Fibroblast of skin of left quadriceps (primary cell): ENCODE results near the gene RYR1.
"Not testable (repeated sequence)": the region's sequence is repeated elsewhere in the genome, so short reads cannot be mapped to it uniquely, and the experiment has no call there.

Experiments
- DNase-seq, 2 experiments: peaks; one replicate each; pipeline ENCODE4 v3.0.0-alpha.2; 2013; ENCODE audit warnings: low read depth in 2 of 2

The RYR1 gene

DNA sequence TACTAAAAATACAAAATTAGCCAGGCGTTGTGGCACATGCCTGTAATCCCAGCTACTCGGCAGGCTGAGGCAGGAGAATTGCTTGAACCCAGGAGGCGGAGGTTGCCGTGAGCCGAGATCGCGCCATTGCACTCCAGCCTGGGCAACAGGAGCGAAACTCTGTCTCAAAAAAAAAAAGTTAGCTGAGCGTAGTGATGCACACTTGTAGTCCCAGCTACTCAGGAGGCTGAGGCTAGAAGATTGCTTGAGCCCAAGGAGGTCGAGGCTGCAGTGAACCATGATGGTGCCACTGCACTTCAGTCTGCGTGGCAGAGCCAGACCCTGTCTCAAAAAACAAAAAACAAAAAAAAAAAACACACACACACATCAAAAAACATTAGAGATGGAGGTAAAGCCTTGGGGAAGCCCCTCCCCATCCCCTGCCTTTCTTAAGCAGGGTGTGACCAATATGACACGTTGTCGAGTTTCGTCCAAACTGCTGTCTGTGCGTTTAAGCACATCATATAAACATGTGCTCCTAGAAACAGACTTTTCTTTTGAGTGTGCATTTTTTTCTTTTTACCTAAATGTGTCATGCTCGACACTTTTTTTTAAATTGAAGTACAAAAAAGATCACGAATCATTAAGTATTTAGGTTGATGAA, 6.3 kb upstream of the RYR1 start:
- not testable (repeated sequence) for DNase-seq

GRCh38 chr19:38429055-38429810, 4.3 kb upstream of the RYR1 start:
- no peak for DNase-seq

- DNase-seq, result no peak
These were observed 3.7 kb upstream of the RYR1 start for GRCh38 chr19:38429811-38430156.

DNA sequence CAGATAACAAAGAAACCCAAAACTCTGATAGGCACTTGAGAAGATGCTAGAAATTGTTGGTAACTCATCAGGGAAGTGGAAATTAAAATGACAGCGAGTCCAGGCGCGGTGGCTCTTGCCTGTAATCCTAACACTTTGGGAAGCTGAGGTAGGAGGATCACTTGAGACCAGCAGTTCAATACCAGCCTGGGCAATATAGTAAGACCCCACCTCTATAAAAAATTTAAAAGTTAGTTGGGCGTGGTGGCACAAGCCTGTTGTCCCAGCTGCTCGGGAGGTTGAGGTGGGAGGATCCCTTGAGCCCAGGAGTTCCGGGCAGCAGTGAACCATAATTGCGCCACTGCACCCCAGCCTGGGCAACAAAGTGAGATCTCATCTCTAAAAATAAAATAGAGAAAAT, 2.6 kb upstream of the RYR1 start:
- no peak for DNase-seq

- no peak for DNase-seq
These were observed 1.1 kb downstream of the RYR1 start for GRCh38 chr19:38434549-38435051.

DNA sequence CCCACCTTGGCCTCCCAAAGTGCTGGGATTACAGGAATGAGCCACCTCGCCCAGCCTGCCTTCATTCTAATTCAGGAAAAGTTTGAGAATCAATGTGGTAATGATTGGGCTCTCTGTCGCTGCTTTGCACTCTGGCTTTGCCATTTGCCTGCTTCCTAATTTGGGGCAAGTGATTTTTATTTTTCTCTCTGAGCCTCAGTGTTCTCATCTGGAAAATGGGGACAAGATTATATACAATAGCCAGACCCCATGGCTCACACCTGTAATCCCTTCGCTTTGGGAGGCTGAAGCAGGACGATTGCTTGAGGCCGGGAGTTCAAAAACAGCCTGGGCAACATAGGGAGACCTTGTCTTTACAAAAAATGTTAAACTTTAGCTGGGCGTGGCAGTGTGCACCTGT, 3.8 kb downstream of the RYR1 start:
- DNase-seq, result no peak

DNA sequence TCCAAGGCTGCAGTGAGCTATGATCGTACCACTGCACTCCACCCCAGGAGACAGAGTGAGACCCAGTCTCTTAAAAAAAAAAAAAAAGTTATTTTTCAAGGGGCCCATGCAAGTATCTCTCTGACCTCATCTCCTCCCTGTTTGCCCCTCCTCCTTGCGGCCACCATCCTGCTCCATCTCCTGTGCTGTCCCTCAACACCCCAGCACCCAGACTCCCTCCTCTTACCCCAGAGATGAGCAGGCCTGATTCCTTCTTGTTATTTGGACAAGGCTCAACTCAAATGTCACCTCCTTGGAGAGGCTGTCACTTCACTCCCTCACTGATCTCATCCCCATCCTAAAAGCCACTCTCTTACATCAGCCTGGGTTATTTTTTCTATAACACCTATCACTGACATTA, 4.4 kb downstream of the RYR1 start:
- no peak for DNase-seq

GRCh38 chr19:38440592-38440991, 7.1 kb downstream of the RYR1 start:
- DNase-seq, result no peak

- DNase-seq, result no peak
These were observed 8.3 kb downstream of the RYR1 start for GRCh38 chr19:38441657-38442348.

GRCh38 chr19:38442736-38443135, 9.2 kb downstream of the RYR1 start:
- no peak for DNase-seq

DNA sequence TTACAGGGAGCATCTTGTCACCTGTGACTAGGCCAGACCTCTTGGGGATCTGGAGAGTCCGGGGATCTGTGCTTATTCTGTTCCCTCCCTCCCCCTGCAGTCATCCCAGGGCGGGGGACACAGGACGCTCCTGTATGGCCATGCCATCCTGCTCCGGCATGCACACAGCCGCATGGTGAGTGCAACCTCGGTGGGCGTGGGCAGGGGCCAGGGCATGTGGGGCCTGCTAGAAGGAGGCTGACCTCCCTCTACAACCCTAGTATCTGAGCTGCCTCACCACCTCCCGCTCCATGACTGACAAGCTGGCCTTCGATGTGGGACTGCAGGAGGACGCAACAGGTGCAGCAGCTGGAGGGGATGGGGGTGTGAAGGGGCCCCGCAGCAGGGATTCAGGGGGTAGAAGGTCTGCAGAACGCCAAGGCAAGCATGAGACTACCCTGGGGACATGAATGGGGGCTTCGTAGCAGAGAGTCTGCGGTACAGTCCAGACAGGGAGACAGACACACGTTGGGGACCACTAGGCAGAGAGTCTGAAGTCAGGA, 10.0 kb downstream of the RYR1 start:
- DNase-seq, result no peak

DNA sequence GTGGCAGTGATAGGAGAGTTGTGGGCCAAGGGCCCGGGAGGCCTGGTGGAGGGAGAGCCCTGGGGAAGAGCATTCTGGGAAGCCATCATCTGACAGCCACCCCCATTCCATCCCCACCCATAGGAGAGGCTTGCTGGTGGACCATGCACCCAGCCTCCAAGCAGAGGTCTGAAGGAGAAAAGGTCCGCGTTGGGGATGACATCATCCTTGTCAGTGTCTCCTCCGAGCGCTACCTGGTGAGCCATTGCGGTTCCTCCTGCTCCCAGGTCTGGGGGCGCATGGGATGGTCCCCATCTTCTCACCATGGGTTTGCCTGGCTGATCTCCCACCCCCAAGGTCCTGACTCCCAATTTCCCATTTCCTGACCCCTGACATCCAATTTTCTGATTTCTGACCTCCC, 10.5 kb downstream of the RYR1 start:
- DNase-seq, result no peak

DNA sequence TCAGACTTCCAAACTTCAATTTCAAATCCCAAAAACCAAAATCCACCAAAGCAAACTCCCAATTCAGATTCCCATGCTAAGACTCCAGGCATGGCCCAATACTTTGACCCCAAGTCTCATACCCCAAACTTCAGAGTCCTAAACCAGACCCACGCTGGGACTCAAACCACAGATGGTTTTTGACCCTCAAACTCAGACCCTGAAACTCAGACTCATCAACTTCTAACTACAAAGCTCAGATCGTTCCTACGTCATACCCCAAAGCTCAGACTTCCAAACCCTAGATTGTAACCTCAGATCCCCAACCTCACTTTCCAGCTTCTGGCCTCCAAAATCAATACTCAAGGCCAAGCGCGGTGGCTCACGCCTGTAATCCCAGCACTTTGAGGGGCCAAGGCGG, 11.9 kb downstream of the RYR1 start:
- no peak for DNase-seq

DNA sequence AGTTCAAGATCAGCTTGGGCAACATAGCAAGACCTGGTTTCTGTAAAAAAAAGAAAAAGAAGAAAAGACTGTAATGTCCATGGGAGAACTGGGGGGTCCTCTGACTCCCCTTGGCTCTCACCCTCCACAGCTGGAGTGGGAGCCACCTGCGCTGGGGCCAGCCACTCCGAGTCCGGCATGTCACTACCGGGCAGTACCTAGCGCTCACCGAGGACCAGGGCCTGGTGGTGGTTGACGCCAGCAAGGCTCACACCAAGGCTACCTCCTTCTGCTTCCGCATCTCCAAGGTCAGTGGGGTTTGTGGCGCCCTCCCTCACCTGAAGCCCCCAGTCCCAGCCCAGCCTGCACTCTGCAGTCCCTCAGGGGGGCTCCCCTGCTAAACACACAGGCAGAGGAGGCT, 14.7 kb downstream of the RYR1 start:
- DNase-seq, result no peak

- DNase-seq, result no peak
These were observed 16.0 kb downstream of the RYR1 start for GRCh38 chr19:38449518-38449917.

DNA sequence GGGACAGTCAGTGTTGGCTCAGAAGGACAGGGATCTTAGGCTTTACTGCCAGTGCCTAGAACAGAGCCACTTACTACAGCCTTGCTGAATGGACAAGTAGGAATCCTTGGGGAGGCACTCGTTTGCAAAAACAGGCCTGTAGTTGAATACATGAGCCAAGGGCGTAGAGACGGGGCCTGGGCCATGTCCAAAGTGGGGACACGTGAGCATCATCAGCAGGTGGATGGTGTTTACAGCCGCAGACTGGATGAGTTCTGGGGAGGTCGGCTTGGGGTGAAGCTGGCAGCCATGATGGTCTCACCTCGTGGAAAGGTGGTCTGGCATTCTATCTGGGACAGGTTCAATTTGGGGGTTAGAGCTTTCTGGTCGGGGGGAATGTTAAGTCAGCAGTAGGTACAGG, 17.5 kb downstream of the RYR1 start:
- DNase-seq, result no peak

GRCh38 chr19:38451629-38452028, 18.1 kb downstream of the RYR1 start:
- DNase-seq, result no peak

DNA sequence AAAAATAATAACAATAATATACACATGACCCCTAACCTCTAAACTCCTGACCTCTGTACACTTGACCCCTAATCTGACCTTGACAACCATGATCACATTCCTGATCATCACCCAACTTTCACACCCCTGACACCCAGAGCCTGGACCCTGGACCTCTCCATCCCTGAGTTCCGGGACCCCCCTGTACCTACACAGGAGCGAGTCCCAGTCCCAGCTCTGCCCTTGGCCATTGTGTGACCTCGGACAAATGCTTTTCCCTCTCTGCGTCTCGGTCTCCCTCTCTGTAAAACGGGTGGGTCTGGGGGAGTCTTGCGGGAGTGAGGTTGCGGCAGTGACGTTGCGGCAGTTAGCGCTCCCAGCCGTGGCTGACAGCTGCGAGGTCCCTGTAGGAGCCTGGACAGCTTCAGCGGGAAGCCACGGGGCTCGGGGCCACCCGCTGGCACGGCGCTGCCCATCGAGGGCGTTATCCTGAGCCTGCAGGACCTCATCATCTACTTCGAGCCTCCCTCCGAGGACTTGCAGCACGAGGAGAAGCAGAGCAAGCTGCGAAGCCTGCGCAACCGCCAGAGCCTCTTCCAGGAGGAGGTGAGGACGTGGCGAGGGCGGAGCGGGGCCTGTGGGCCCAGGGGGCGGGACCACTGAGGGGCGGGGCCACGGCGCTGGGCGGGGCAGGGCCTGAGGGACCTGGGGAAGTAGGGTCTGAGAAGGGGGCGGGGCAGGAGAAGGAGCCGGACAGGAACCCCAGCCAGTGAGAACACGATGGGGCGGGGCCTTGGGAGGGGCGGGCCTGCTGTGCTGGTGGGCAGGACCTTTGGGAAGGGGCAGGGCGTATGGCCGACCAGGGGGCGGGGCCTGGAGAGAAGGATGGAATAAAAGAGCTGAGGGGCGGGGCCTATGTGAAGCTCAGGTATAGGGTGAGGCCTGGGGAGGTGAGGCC, 19.2 kb downstream of the RYR1 start:
- DNase-seq, result no peak

GRCh38 chr19:38453596-38453995, 20.1 kb downstream of the RYR1 start:
- DNase-seq, result no peak

GRCh38 chr19:38455031-38455430, 21.5 kb downstream of the RYR1 start:
- no peak for DNase-seq

DNA sequence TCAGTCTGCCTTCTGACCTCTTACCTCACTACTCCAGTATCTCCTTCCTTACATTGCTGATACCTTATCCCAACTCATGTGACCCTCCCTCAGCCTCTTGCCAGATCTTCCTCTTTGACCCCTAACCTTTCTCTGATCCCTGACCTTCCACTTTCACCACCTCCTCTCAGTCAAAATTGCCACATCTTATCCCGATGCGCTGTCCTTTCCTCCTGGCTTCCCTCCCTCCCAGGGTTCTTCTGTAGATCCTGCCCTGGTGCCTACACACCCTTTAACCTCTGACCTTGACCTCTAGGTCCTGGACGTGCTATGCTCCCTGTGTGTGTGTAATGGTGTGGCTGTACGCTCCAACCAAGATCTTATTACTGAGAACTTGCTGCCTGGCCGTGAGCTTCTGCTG, 23.7 kb downstream of the RYR1 start:
- DNase-seq, result no peak
